H1 (cell line): ENCODE measurements around the gene KIF13A. TPM values are rescaled to one million over a fixed set of nuclear protein-coding genes. Genes with fewer than 3 reads are reported as not detected.

Experiments used
- SAP30 ChIP-seq: fragments of 300-600 bp; sonication (generic); IDR thresholded peaks from 2 replicates; pipeline ENCODE4 v1.7.1; 2012; ENCODE audit warnings: low read length, moderate library complexity, mild to moderate bottlenecking, inconsistent platforms; ENCODE audit not compliant: insufficient read depth, insufficient replicate concordance
- polyA plus RNA-seq, 7 experiments: library from polyadenylated mRNA; depleted of rRNA in 3 of 7; stranded (reverse) in 5 of 7; unstranded in 2 of 7; fragments of >200 nt in 5 of 7; fragments of 200-250 nt in 2 of 7; gene quantifications; 1 replicate in 5 of 7; 2 replicates in 1 of 7; 4 replicates in 1 of 7; pipeline versions ENCODE4 v1.2.1 to v1.2.3, GENCODE V29; 2011 to 2013; ENCODE audit warnings: missing spikeins in 2 of 7, mixed read lengths in 2 of 7
- total RNA-seq: library from RNA; stranded (reverse); fragmentation: NEBNext Ultra II Directional; extraction: Animal tissue kit (Norgen Biotek cat#: 25700); gene quantifications from 2 replicates; pipeline ENCODE4 v1.2.1, GENCODE V29; 2021

The KIF13A gene
- total and polyA plus RNA-seq, 2 of the 8 experiments (the other 6 are each of a cell fraction or from before 2014, with no cell fraction given): 14.7 to 40.8 TPM

GRCh38 chr6:17950095-17950494, 37.3 kb downstream of the KIF13A start (continued):
- no peak for TF ChIP-seq SAP30
